SK-N-MC (cell line): ENCODE measurements around the gene CAMK2B.

Experiments
- EZH2 ChIP-seq: fragments of 200-600 bp; sonication (generic); IDR thresholded peaks from one replicate; pipeline ENCODE4 v1.6.1; 2017; ENCODE audit warnings: antibody characterized with exemption
- FOXP2 ChIP-seq: optimal IDR thresholded peaks from 2 replicates; pipeline ENCODE3; 2011; ENCODE audit warnings: mild to moderate bottlenecking, moderate library complexity; ENCODE audit not compliant: insufficient read depth; ENCODE audit errors: extremely low read length, control extremely low read depth
- POLR2AphosphoS5 ChIP-seq: IDR thresholded peaks from 2 replicates; pipeline ENCODE4 v1.6.1; 2012; ENCODE audit warnings: mild to moderate bottlenecking, low read depth, low read length, borderline replicate concordance

GRCh38 chr7:44172352-44172751 is 153.0 kb downstream of the CAMK2B start:
- TF ChIP-seq POLR2AphosphoS5 (no peak), EZH2 (no peak), FOXP2 (no peak)
